BJ (cell line): ENCODE measurements around the gene NOD1. TPM values are rescaled to one million over a fixed set of nuclear protein-coding genes. Genes with fewer than 3 reads are reported as not detected.

Source experiments
- CTCF ChIA-PET: fragments of 350-600 bp; formaldehyde crosslinking; extraction: SDS; loops from one replicate; lab custom pipeline; 2021; ENCODE audit warnings: antibody characterized with exemption, inconsistent platforms; lab: Yijun Ruan, JAX
- POLR2A ChIA-PET: fragments of 300-600 bp; sonication (Branson Sonifier 250); formaldehyde crosslinking; extraction: SDS; loops from one replicate; lab custom pipeline; 2021; ENCODE audit warnings: antibody characterized with exemption; lab: Charles Lee
- DNase-seq: peaks from one replicate; pipeline ENCODE4 v3.0.0-alpha.2; 2011; ENCODE audit warnings: low read depth
- H3K27me3 ChIP-seq: 2 replicates; pipeline ENCODE4 v1.6.0; 2011; ENCODE audit warnings: low read length; ENCODE audit not compliant: control insufficient read depth, insufficient read depth
- H3K36me3 ChIP-seq: 2 replicates; pipeline ENCODE4 v1.5.1; 2011; ENCODE audit warnings: low read length; ENCODE audit not compliant: control insufficient read depth, insufficient read depth
- H3K4me3 ChIP-seq: 2 replicates; pipeline ENCODE4 v1.5.1; 2011; ENCODE audit warnings: low read depth, mild to moderate bottlenecking, control low read depth, low read length
- CTCF ChIP-seq: IDR thresholded peaks from 2 replicates; pipeline ENCODE4 v1.5.1; 2011; ENCODE audit warnings: low read depth, mild to moderate bottlenecking, control low read depth, inconsistent platforms, low read length, moderate library complexity; ENCODE audit not compliant: insufficient read depth
- polyA plus RNA-seq: library from polyadenylated mRNA; depleted of rRNA; stranded (reverse); fragments of >200 nt; gene quantifications from 2 replicates; pipeline ENCODE4 v1.2.3, GENCODE V29; 2011

NOD1 gene
- polyA plus RNA-seq, 1 experiment = 3.3 TPM

- Histone ChIP-seq H3K4me3 (no peak overlapping the region), H3K27me3 (no peaks in the 10 kb centered on the region), H3K36me3 (no peaks in the 10 kb centered on the region)
- CTCF ChIA-PET = interaction anchor here (1.9 kb wide), 1 partner anchor 48 kb away, joined by 4 read pairs; no protein-coding TSS in a partner anchor
- no peak for DNase-seq
- POLR2A ChIA-PET = no interaction called here
- TF ChIP-seq CTCF = no peak
Observed at GRCh38 chr7:30514776-30515175, 36.2 kb upstream of the NOD1 start.

- no peak for DNase-seq
- CTCF ChIA-PET = interaction anchor here (1.9 kb wide), 1 partner anchor 49 kb away, joined by 4 read pairs; no protein-coding TSS in a partner anchor
- POLR2A ChIA-PET = no interaction called here
- H3K27me3 ChIP-seq = no peaks in the 10 kb centered on the region
- no peak overlapping the region for H3K4me3 ChIP-seq
- no peaks in the 10 kb centered on the region for H3K36me3 ChIP-seq
- no peak for TF ChIP-seq CTCF
Observed at GRCh38 chr7:30514177-30514576, 35.6 kb upstream of the NOD1 start.

- ChIA-PET POLR2A (no interaction called here), CTCF (interaction anchor here (0.9 to 4.9 kb wide), 2 partner anchors 13 to 48 kb away, joined by 3 to 77 read pairs; no protein-coding TSS in a partner anchor)
- no peak for TF ChIP-seq CTCF
- H3K27me3 ChIP-seq = no peaks in the 10 kb centered on the region
- DNase-seq = no peak
- no peak overlapping the region for H3K4me3 ChIP-seq
- H3K36me3 ChIP-seq = no peaks in the 10 kb centered on the region
Observed at GRCh38 chr7:30513762-30514161, 35.2 kb upstream of the NOD1 start.

GRCh38 chr7:30511973-30512662 lies 33.5 kb upstream of the NOD1 start:
- no peak for DNase-seq
- Histone ChIP-seq H3K27me3 (no peaks in the 10 kb centered on the region), H3K36me3 (no peaks in the 10 kb centered on the region), H3K4me3 (no peak overlapping the region)
- CTCF ChIA-PET = interaction anchor here (0.7 to 4.9 kb wide), 7 partner anchors 10 to 236 kb away, joined by 4 to 77 read pairs (median 12); no protein-coding TSS in a partner anchor
- POLR2A ChIA-PET = no interaction called here
- TF ChIP-seq CTCF = no peak

DNA sequence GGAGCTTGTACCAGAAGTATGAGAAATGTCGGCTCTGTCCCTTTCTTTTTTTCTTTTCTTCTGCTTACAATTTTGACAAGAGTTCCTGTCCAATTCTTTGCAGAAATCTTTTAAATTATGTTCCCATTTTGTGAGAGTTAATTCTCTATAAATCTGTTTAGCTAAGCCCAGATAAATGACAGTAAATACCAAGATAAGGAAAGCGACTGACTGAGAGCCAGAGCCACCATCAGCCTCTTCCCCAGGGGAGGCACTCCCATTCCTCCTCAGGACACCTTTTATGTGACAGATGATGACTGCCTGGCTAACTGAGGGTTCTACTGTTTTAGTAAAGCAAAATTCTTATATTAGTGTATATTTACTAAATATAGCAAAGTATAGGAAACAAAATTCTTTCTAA lies 32.9 kb upstream of the NOD1 start:
- Histone ChIP-seq H3K27me3 (no peaks in the 10 kb centered on the region), H3K4me3 (no peak overlapping the region), H3K36me3 (no peaks in the 10 kb centered on the region)
- ChIA-PET CTCF (interaction anchor here (0.9 to 4.9 kb wide), 9 partner anchors 10 to 235 kb away, joined by 3 to 77 read pairs (median 12); no protein-coding TSS in a partner anchor), POLR2A (no interaction called here)
- no peak for TF ChIP-seq CTCF
- no peak for DNase-seq
